ENCODE measurements around the gene KRT36.

- TF ChIP-seq, protein P1, sequence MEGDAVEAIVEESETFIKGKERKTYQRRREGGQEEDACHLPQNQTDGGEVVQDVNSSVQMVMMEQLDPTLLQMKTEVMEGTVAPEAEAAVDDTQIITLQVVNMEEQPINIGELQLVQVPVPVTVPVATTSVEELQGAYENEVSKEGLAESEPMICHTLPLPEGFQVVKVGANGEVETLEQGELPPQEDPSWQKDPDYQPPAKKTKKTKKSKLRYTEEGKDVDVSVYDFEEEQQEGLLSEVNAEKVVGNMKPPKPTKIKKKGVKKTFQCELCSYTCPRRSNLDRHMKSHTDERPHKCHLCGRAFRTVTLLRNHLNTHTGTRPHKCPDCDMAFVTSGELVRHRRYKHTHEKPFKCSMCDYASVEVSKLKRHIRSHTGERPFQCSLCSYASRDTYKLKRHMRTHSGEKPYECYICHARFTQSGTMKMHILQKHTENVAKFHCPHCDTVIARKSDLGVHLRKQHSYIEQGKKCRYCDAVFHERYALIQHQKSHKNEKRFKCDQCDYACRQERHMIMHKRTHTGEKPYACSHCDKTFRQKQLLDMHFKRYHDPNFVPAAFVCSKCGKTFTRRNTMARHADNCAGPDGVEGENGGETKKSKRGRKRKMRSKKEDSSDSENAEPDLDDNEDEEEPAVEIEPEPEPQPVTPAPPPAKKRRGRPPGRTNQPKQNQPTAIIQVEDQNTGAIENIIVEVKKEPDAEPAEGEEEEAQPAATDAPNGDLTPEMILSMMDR (IDR thresholded peaks at IDR 0.05), result no peak
- TF ChIP-seq POLR2A (IDR thresholded peaks at IDR 0.05), result no peak
These were observed 37.4 kb downstream of the KRT36 start for GRCh38 chr17:41452281-41452680.
